Progenitor cell of endocrine pancreas (in vitro differentiated cells): ENCODE measurements around the gene SLC35D2. TPM values are rescaled to one million over a fixed set of nuclear protein-coding genes. Genes with fewer than 3 reads are reported as not detected.

Source experiments
- DNase-seq: peaks from one replicate; pipeline ENCODE4 v3.0.0; 2021; ENCODE audit warnings: low spot score; ENCODE audit not compliant: unreplicated experiment
- H3K27ac Mint-ChIP-seq: 2 replicates; pipeline ENCODE4 v1.8.0; 2021; ENCODE audit warnings: mild to moderate bottlenecking, moderate library complexity, mixed read lengths
- H3K27me3 Mint-ChIP-seq: 2 replicates; pipeline ENCODE4 v1.8.0; 2021; ENCODE audit warnings: mixed read lengths
- H3K36me3 Mint-ChIP-seq: 2 replicates; pipeline ENCODE4 v1.8.0; 2022; ENCODE audit warnings: mixed read lengths; ENCODE audit not compliant: insufficient read depth
- H3K4me1 Mint-ChIP-seq: 2 replicates; pipeline ENCODE4 v1.8.0; 2021; ENCODE audit warnings: low read depth, mixed read lengths
- H3K4me3 Mint-ChIP-seq: 2 replicates; pipeline ENCODE4 v1.8.0; 2021; ENCODE audit warnings: low read depth, mild to moderate bottlenecking, moderate library complexity, mixed read lengths
- H3K9me3 Mint-ChIP-seq: 2 replicates; pipeline ENCODE4 v1.8.0; 2021; ENCODE audit warnings: low read depth, mixed read lengths
- total RNA-seq: library from RNA; stranded (reverse); gene quantifications from 2 replicates; pipeline ENCODE4 v1.2.1, GENCODE V29; 2021
- TF ChIP-seq, protein P1 (sequence below): fragments of 200-600 bp; sonication (generic); IDR thresholded peaks from one replicate; pipeline ENCODE4 v1.5.0; 2021; ENCODE audit warnings: antibody characterized with exemption, mild to moderate bottlenecking; ENCODE audit not compliant: unreplicated experiment

SLC35D2 gene
- total RNA-seq, 1 donor from 2014 or later = 52.6 TPM

DNA sequence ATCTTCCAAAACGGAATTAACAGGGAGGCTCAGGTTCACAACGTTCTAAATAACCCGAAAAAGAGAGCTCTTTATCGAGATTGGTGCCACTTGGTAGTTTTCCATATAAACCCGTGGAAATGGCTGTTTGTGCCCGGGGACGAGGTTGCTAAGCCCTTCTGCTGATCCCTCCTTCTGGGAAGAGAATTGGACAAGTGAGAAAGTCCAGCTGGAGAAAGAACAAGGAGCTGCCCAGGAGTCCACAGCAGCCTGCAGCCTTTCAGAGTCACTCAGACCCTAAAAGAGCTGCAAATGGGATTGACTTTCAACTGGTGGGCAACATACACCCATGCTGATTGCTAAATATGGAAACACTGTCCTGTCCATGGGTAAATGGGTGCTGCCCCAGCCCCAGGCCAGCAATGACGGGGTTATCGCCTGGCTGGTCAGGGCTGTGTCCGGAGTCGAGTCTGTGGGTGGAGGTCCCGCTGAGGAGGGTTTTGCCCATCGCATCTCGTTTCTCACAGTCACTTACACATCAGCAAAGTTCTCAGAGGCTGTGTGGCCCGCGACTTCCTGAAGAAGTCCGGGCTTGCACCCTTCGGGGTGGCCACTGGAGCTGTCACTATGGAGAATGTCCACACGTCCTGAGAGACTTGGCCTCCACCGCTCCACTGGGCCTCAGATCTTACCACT lies 40.8 kb downstream of the SLC35D2 start:
- H3K27me3 Mint-ChIP-seq = no peaks in the 10 kb centered on the region
- no peak overlapping the region for H3K4me3 Mint-ChIP-seq
- TF ChIP-seq, protein P1, sequence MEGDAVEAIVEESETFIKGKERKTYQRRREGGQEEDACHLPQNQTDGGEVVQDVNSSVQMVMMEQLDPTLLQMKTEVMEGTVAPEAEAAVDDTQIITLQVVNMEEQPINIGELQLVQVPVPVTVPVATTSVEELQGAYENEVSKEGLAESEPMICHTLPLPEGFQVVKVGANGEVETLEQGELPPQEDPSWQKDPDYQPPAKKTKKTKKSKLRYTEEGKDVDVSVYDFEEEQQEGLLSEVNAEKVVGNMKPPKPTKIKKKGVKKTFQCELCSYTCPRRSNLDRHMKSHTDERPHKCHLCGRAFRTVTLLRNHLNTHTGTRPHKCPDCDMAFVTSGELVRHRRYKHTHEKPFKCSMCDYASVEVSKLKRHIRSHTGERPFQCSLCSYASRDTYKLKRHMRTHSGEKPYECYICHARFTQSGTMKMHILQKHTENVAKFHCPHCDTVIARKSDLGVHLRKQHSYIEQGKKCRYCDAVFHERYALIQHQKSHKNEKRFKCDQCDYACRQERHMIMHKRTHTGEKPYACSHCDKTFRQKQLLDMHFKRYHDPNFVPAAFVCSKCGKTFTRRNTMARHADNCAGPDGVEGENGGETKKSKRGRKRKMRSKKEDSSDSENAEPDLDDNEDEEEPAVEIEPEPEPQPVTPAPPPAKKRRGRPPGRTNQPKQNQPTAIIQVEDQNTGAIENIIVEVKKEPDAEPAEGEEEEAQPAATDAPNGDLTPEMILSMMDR = no peak
- H3K4me1 Mint-ChIP-seq = peaks cover 19% of the 10 kb centered on the region
- peaks cover 3% of the 10 kb centered on the region for H3K9me3 Mint-ChIP-seq
- H3K27ac Mint-ChIP-seq = no peak overlapping the region
- peaks cover 12% of the 10 kb centered on the region for H3K36me3 Mint-ChIP-seq
- DNase-seq = no peak

DNA sequence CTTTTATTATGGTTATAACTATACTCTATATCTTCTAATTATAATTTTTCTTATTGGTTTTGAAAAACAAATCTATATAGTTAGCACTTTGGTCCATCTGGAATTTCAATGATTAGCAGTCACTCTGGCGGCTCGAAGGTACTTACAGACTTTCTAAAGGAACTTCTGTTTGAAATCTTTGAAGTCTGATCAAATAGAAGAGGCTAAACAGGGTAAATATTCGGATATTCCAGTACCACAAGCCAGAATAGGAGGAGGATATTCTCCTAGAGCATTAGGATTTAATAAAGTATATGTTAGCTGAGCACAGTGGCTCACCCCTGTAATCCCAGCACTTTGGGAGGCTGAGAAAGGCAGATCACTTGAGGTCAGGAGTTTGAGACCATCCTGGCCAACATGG lies 42.8 kb downstream of the SLC35D2 start:
- Mint-ChIP-seq H3K36me3 (peaks cover 8% of the 10 kb centered on the region), H3K9me3 (peaks cover 3% of the 10 kb centered on the region), H3K4me1 (peaks cover 19% of the 10 kb centered on the region), H3K27me3 (no peaks in the 10 kb centered on the region), H3K27ac (peak overlapping the region; percentile 69), H3K4me3 (no peak overlapping the region)
- TF ChIP-seq, protein P1 = no peak
- DNase-seq = no peak

DNA sequence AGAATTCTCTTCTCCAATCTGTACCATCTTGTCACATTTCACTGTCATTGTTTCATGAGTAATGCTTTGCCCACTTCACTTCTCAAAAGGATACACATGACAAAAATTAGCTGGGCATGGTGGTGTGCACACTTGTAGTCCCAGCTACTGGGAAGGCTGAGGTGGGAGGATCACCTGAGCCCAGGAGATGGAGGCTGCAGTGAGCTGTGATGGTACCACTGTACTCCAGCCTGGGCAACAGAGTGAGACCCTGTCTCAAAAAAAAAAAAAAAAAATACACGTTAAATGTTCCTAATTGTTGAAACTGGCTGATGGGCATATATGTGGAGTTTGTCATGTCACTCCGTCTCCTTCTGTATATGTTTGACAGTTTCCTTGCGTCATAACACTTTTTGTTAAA lies 45.2 kb downstream of the SLC35D2 start:
- no peak overlapping the region for H3K27ac Mint-ChIP-seq
- H3K4me3 Mint-ChIP-seq = no peak overlapping the region
- H3K4me1 Mint-ChIP-seq = peaks cover 12% of the 10 kb centered on the region
- H3K9me3 Mint-ChIP-seq = peaks cover 3% of the 10 kb centered on the region
- DNase-seq = no peak
- peaks cover 14% of the 10 kb centered on the region for H3K36me3 Mint-ChIP-seq
- TF ChIP-seq, protein P1 = no peak
- H3K27me3 Mint-ChIP-seq = no peaks in the 10 kb centered on the region

DNA sequence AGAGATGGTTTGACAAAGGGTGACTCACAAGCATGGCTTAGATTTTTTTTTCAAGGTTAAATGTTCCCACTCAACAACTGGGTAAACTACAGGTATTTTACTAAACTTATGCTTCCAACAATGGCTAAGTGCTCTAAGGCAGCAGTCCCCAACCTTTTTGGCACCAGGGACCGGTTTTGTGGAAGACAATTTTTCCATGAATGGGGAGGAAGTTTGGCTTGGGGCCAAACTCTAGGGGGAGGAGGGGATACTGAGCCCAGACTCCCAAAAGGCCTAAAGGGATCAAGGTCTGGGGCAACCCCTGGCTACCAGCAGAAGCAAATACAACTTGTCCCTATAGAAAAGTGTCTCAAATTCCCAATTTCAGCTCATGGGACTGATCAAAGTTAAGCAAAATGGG lies 49.6 kb downstream of the SLC35D2 start:
- Mint-ChIP-seq H3K27ac (no peak overlapping the region), H3K4me1 (peaks cover 1% of the 10 kb centered on the region), H3K27me3 (no peaks in the 10 kb centered on the region), H3K4me3 (no peak overlapping the region), H3K9me3 (no peaks in the 10 kb centered on the region), H3K36me3 (peaks cover 7% of the 10 kb centered on the region)
- TF ChIP-seq, protein P1 = no peak
- no peak for DNase-seq

DNA sequence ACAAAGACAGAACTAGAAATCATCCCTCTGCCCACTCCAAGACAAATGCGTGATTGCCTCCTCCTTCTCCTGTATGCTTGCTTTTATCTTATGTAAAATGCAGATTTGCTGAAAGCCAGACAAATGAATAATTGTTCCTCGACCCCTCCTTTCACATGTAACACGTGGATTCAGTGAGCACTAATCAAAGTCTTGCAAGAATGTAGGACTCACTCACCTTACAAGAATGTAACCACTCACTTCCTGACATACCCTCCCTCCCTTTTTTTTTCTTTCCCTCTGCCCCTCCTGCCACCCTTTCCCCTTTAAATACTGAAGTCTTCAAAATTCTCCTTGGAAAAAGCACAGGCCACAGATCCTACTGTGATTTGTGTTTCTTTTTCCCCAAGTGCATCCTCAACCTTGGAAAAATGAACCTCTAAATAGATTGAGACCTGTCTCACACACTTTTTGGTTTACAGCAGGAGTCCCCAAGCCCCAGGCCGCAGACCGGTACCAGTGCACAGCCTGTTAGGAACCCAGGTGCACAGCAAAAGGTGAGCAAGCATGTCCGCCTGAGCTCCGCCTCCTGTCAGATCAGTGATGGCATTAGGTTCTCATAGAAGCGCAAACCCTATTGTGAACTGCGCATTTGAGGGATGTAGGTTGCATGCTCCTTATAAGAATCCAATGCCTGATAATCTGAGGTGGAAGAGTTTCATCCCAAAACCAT lies 52.1 kb downstream of the SLC35D2 start:
- Mint-ChIP-seq H3K4me3 (no peak overlapping the region), H3K27ac (no peak overlapping the region), H3K36me3 (peaks cover 7% of the 10 kb centered on the region), H3K4me1 (peaks cover 1% of the 10 kb centered on the region), H3K9me3 (no peaks in the 10 kb centered on the region), H3K27me3 (no peaks in the 10 kb centered on the region)
- TF ChIP-seq, protein P1 = no peak
- DNase-seq = no peak
